GM12875 (cell line): ENCODE data around the gene LGALS12.

Experiments used
- H3K4me3 ChIP-seq: one replicate; pipeline ENCODE4 v1.5.1; 2011; ENCODE audit warnings: low read depth, low read length, control low read depth
- CTCF ChIP-seq: IDR thresholded peaks from 2 replicates; pipeline ENCODE4 v1.5.1; 2011; ENCODE audit warnings: low read depth, mild to moderate bottlenecking, control low read depth, inconsistent platforms, low read length, moderate library complexity, borderline replicate concordance; ENCODE audit not compliant: insufficient read depth

Gene LGALS12

GRCh38 chr11:63563201-63564055 is 57.5 kb downstream of the LGALS12 start, which contains the start of gene PLAAT2:
PLAAT2 (minus strand) TSS chr11:63563379; CDS start chr11:63563324, 55 bp downstream.
- TF ChIP-seq CTCF = no peak
- H3K4me3 ChIP-seq = no peak within 1 kb of the TSS

DNA sequence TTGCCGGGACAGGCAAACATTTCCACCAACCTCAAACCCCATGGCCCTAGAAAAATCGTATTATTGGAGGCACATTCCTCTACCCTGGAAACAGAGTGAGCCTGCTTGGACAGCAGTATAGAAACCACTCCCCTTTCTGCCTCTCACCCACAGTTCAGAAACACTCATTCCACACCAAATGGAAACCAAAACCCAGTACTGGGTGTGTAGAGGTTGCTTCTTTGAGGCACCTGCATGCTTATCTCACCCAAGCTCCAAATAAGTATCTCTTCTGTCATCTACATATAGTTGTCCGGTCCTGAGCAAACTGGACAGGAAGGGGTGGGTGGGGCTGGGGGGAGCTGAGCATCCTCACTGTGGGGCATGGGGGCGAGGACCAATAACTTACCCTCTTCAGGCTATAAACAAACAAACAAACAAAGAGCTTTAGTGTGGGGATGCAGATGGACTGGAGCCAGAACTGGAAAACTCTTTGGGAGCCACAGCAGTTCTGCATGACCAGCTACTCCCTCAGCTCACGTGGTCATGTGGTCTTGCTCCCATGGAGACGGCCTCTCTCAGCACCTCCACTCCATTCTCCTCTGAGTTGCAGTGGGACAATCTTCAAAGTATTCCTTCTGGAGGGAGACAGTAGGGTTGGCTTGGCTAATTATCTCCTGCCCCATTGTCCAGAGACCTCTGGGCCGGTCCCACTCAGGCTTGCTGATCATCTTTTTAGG is 58.3 kb downstream of the LGALS12 start:
- no peak overlapping the region for H3K4me3 ChIP-seq

GRCh38 chr11:63564784-63565350 is 59.0 kb downstream of the LGALS12 start:
- TF ChIP-seq CTCF = no peak

More for the DNA sequence above, 58.3 kb downstream of the LGALS12 start:
- TF ChIP-seq CTCF = no peak

More at GRCh38 chr11:63564784-63565350, 59.0 kb downstream of the LGALS12 start:
- H3K4me3 ChIP-seq = no peak overlapping the region
